Measurements from ENCODE around the gene CAPN2. TPM values are rescaled to one million over a fixed set of nuclear protein-coding genes. Genes with fewer than 3 reads are reported as not detected.

CAPN2 gene
- total RNA-seq, 2 donors from 2014 or later, result 88.5 to 156 TPM

DNA sequence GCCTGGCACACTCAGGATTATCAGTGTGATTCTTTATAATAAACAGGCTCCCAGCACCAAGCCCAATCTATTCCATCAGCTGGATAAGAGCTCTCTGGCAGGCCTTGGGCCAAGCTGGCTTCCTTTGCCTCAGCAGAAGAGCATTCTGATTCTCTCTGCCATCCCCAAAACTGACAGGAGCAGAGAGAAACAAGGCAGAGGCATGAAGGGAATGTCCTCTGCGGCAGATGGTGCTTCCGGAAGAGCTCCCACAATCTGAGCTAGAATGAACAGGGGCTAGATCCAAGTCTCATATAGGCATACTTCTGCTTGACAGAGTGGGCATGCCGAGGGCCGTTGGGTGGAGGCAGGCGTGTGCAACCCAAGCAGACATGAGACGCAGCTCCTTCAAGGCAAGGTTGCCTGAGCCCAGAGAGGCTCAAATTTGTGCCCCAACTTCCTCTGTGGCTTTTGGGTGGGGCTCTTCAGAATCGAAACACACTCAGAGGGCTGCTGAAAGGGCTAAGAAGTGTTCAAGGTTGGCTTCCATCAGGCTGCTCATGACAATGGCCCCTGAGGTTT lies 4.0 kb downstream of the CAPN2 start:
- H3K4me3 ChIP-seq, result no peak overlapping the region
- no peaks in the 10 kb centered on the region for H3K9me3 ChIP-seq
- no peaks in the 10 kb centered on the region for H3K27me3 ChIP-seq (replicated peaks; ENCODE audit: insufficient read depth)
- no peak overlapping the region for H3K27ac ChIP-seq
- TF ChIP-seq POLR2AphosphoS5 (IDR thresholded peaks at IDR 0.05) (no peak), POLR2A (IDR thresholded peaks at IDR 0.05) (no peak)
- TF ChIP-seq, protein P1, sequence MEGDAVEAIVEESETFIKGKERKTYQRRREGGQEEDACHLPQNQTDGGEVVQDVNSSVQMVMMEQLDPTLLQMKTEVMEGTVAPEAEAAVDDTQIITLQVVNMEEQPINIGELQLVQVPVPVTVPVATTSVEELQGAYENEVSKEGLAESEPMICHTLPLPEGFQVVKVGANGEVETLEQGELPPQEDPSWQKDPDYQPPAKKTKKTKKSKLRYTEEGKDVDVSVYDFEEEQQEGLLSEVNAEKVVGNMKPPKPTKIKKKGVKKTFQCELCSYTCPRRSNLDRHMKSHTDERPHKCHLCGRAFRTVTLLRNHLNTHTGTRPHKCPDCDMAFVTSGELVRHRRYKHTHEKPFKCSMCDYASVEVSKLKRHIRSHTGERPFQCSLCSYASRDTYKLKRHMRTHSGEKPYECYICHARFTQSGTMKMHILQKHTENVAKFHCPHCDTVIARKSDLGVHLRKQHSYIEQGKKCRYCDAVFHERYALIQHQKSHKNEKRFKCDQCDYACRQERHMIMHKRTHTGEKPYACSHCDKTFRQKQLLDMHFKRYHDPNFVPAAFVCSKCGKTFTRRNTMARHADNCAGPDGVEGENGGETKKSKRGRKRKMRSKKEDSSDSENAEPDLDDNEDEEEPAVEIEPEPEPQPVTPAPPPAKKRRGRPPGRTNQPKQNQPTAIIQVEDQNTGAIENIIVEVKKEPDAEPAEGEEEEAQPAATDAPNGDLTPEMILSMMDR (IDR thresholded peaks at IDR 0.05), result no peak
- DNase-seq (ENCODE audit: low spot score), result no peak
- intact Hi-C loops (cut with DNase I), result loop anchor here (5.0 kb wide), 1 partner anchor 121 kb away; no protein-coding TSS in a partner anchor
- WGBS, result 71% methylated on average over 7 of the region's 7 CpGs
- no peaks in the 10 kb centered on the region for H3K36me3 ChIP-seq
- peaks cover 13% of the 10 kb centered on the region for H3K4me1 ChIP-seq (replicated peaks)

DNA sequence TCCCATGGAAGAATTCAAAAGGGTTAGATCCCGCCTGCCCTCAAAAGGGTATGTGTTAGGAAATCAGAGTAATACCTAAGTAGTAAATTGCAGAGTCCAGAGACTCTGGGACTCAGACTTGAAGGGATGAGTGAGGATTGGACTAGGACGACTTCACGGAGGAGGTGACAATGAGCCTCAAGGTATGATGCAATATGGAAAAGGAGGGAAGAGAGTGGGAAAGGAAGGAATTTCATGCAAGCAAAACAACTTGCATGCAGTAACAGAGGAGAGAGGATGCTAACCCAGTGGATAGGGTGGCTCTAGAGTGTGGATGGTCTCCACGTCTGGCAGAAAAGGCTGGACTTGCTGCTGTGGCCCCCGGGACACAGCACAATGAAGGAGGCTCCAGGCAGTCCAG lies 4.8 kb downstream of the CAPN2 start:
- TF ChIP-seq, protein P1 (IDR thresholded peaks at IDR 0.05), result no peak
- TF ChIP-seq POLR2AphosphoS5 (IDR thresholded peaks at IDR 0.05), result no peak
- TF ChIP-seq POLR2A (IDR thresholded peaks at IDR 0.05), result no peak
- no peak for DNase-seq (ENCODE audit: low spot score)
- H3K9me3 ChIP-seq, result no peaks in the 10 kb centered on the region
- intact Hi-C loops (cut with DNase I), result loop anchor here (5.0 kb wide), 1 partner anchor 120 kb away; no protein-coding TSS in a partner anchor
- peaks cover 14% of the 10 kb centered on the region for H3K4me1 ChIP-seq (replicated peaks)
- no peaks in the 10 kb centered on the region for H3K27me3 ChIP-seq (replicated peaks; ENCODE audit: insufficient read depth)
- no peak overlapping the region for H3K27ac ChIP-seq
- H3K4me3 ChIP-seq, result no peak overlapping the region
- WGBS, result 94% methylated on average over 5 of the region's 5 CpGs
- no peaks in the 10 kb centered on the region for H3K36me3 ChIP-seq

DNA sequence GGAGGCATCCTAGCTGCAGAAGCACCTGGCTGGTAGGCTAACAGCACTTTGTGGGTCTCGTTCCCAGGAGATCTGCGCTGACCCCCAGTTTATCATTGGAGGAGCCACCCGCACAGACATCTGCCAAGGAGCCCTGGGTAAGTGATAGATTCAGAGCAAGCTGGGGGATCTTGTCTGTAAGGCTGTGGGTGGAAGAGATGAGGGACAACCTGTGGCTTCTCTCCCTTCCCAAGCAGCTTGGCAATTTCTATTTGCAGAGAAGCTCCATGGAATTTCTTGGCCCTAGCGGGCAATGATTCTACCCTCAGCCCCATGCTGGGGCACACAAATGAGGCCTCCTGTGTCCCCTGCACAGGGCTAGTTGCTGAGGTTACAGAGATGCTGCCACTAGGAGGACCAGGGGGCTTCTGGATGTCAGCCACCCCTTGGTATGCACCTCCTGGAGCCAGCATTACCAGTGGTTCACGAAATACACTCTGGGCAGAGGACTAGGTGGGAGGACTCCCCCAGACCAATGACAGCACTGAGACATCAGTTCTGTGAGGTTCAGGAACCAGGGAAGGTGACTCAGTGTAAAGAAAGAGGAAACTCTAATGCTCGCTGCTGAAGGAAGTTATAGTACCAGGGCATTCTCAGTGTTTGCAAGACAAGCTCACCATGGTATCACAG lies 5.5 kb downstream of the CAPN2 start:
- Histone ChIP-seq H3K4me3 (no peak overlapping the region), H3K36me3 (no peaks in the 10 kb centered on the region), H3K27me3 (replicated peaks; ENCODE audit: insufficient read depth) (no peaks in the 10 kb centered on the region), H3K27ac (no peak overlapping the region), H3K9me3 (no peaks in the 10 kb centered on the region), H3K4me1 (replicated peaks) (peaks cover 14% of the 10 kb centered on the region)
- TF ChIP-seq POLR2AphosphoS5 (IDR thresholded peaks at IDR 0.05) (no peak), POLR2A (IDR thresholded peaks at IDR 0.05) (no peak)
- TF ChIP-seq, protein P1 (IDR thresholded peaks at IDR 0.05), result no peak
- DNase-seq (ENCODE audit: low spot score), result no peak
- WGBS, result 94% methylated on average over 6 of the region's 6 CpGs
- intact Hi-C loops (cut with DNase I), result loop anchor here (5.0 kb wide), 1 partner anchor 119 kb away; no protein-coding TSS in a partner anchor

DNA sequence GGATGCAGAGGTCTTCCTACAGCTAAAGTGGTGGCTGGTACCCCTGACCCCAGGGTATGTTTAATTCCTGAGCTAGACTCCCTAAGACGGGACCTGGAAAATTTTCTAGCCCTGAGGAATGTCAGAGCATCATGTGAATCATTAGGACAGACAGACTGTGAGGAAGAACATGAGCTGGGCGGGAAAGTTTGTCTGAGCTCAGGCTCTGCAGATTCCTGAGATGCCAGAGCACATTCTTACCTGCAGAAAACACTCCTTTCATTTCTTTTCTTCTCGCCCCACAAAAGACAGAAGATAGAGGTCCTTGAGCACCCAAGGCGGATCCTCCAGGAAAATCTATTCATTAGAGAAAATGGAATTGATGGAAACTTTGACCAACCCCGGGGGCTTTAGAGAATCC lies 6.5 kb downstream of the CAPN2 start:
- Histone ChIP-seq H3K4me1 (replicated peaks) (peaks cover 10% of the 10 kb centered on the region), H3K36me3 (no peaks in the 10 kb centered on the region), H3K27me3 (replicated peaks; ENCODE audit: insufficient read depth) (no peaks in the 10 kb centered on the region), H3K27ac (no peak overlapping the region), H3K9me3 (no peaks in the 10 kb centered on the region), H3K4me3 (no peak overlapping the region)
- TF ChIP-seq POLR2A (IDR thresholded peaks at IDR 0.05) (no peak), POLR2AphosphoS5 (IDR thresholded peaks at IDR 0.05) (no peak)
- TF ChIP-seq, protein P1 (IDR thresholded peaks at IDR 0.05), result no peak
- DNase-seq (ENCODE audit: low spot score), result no peak
- WGBS, result 64% methylated on average over 5 of the region's 5 CpGs
- intact Hi-C loops (cut with DNase I), result loop anchor here (5.0 kb wide), 1 partner anchor 118 kb away; no protein-coding TSS in a partner anchor

Measured in prostate gland (tissue), 2 donors.